ENCODE data around the gene RRM2.

GRCh38 chr2:10124538-10125045 lies 2.1 kb downstream of the RRM2 start:
- TF ChIP-seq TARDBP (IDR thresholded peaks at IDR 0.05) (no peak), BHLHE40 (IDR thresholded peaks at IDR 0.05; ENCODE audit: borderline replicate concordance) (no peak), FOXK2 (IDR thresholded peaks at IDR 0.05) (no peak), SP1 (IDR thresholded peaks at IDR 0.05) (no peak), FOXA1 (IDR thresholded peaks at IDR 0.05) (no peak), ELF4 (IDR thresholded peaks at IDR 0.05) (no peak), ARNT (IDR thresholded peaks at IDR 0.05) (no peak), HDGF (IDR thresholded peaks at IDR 0.05; ENCODE audit: borderline replicate concordance) (no peak), CTBP1 (IDR thresholded peaks at IDR 0.05; ENCODE audit: borderline replicate concordance) (no peak), FOXM1 (IDR thresholded peaks at IDR 0.05; ENCODE audit: borderline replicate concordance) (no peak), NFRKB (IDR thresholded peaks at IDR 0.05) (no peak), SUZ12 (IDR thresholded peaks at IDR 0.05) (no peak), L3MBTL2 (conservative IDR thresholded peaks at IDR 0.05) (no peak), ZNF384 (IDR thresholded peaks at IDR 0.05) (no peak)

All from HEK293T (cell line).